GM19238 (cell line): ENCODE measurements around the gene B3GAT2.
A peak's percentile ranks its signal among the peaks of the same experiment; 100 is the strongest.
"Not testable (repeated sequence)": the region's sequence is repeated elsewhere in the genome, so short reads cannot be mapped to it uniquely, and the experiment has no call there.

Source experiments
- DNase-seq: peaks from one replicate; pipeline ENCODE4 v3.0.0; 2011; ENCODE audit warnings: low spot score; ENCODE audit not compliant: insufficient read length

B3GAT2 gene

DNA sequence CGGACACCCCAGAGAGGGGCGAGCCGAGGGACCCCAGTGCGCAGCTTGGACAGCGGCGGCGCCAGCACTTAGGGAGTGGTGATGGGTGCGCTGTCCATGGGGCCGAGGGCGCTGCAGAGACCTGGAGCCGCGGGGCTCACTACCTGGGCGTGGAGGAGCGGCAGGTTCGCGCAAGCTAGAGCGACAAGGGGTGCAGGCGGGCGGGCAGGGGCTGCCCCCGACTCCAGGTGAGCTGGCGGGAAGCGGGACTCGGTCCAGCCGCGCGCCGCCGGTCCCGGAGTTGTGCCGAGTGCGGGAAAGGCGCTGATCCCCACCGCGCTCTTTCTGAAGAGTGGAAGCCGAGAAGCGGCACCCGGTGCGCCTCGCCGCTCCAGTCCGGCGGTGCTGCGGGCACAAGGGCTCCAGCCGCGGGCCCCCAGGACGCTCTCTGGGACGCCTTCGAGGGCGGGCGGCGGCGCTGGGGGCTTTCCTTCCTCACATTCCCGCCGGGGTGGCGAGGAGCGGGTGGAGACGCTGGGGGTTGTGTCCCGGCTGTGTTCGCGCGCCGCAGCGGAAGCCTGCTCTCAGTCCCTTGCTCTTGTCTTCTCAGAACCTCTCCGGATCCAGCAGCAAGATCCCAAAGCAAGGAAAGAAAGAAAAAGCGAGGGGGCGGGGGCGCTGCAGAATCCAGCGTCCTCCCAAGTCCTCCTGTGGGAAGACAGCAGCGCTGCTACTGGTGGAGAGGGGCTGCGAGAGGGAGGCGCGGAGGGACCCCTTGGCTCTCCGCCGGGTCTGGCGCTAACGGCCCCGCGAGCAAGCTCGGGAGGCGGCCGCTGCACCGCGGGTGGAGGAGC, at the start of gene B3GAT2:
B3GAT2 (minus strand) TSS at position 610 of the 833 bp plus-strand sequence. CDS start 631 bp downstream, outside the sequence.
- no peak for DNase-seq

DNA sequence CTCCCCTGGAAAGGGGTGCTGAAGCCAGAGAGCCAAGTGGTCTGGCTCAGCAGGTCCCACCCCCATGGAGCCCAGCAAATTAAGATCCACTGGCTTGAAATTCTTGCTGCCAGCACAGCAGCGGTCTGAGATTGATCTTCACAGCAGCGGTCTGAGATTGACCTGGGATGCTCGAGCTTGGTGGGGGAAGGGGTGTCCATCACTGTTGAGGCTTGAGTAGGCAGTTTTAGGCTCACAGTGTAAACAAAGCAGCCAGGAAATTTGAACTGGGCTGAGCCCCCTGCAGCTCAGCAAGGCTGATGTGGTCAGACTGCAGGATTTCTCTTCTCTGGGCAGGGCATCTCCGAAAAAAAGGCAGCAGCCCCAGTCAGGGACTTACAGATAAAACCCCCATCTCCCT, 41.3 kb upstream of the B3GAT2 start:
- no peak for DNase-seq

- DNase-seq = no peak
These were observed 40.5 kb upstream of the B3GAT2 start for GRCh38 chr6:70997379-70997778.

DNA sequence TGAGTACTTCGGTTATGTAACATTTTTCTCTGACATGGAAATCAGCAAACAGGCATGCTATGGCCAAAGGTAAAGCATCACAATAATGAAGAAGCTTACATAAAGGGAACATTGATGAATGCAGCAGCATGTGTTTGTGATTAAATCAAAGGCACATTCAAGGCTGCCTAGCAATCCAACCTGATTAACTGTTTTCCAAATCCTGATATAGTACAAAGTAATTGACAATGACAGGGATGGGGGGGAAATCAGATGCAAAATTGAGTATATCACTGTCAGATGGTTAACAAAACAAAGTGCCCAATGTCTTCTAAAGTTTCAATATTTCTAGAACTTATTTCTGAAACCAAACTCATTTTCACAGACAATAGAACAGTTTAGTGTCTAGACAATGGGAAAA, 39.2 kb upstream of the B3GAT2 start:
- no peak for DNase-seq

DNA sequence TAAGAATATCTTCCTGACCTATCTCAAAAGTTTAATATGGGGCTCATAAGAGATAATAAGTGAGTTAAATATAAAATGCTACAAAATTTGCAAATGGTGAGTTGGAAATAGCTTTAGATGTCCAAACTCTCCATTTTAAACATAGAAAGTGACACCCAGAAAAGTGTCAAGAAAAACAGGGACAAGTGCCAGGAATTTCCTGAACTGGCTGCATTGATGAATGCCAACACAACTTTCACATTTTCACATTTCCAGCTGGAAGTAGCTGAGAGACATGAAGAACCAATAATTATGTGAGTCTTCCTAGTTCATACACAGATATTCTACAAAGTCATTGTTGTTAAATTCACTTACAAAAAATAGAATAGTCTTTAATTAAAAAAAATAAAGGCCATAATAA, 38.6 kb upstream of the B3GAT2 start:
- DNase-seq = no peak

GRCh38 chr6:70991253-70991652, 34.4 kb upstream of the B3GAT2 start:
- DNase-seq = no peak

DNA sequence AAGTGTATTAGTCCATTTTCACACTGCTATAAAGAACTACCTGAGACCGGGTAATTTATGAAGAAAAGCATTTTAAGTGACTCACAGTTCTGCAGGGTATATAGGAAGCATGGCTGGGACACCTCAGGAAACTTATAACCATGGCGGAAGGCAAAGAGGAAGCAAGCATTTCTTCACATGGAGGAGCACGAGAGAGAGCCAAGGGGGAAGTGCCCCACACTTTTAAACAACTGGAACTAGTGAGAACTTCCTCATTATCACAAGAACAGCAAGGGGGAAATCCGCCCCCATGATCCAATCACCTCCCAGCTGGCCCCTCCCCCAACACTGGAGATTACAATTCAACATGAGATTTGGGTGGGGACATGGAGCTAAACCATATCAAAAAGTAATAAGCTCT, 28.3 kb upstream of the B3GAT2 start:
- no peak for DNase-seq

DNA sequence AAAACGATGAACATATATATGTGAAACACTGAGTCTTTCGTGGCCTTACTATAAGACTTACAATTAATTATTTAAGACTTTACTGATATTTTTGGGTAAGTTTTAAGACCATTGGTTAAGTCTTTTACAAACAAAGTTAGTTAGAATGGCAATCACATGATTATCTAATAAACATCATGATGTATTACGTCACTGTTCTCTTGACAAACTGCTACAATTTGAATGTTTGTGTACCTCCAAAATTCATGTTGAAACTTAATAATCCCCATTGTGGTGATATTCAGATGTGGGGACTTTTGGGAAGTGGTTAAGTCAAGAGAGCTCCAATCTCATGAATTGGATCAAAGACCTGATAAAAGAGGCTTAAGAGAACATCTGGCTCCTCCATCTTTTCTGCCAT, 25.9 kb upstream of the B3GAT2 start:
- no peak for DNase-seq

GRCh38 chr6:70980727-70981126, 23.9 kb upstream of the B3GAT2 start:
- DNase-seq = no peak

- no peak for DNase-seq
These were observed 16.7 kb upstream of the B3GAT2 start for GRCh38 chr6:70973604-70974003.

- no peak for DNase-seq
These were observed 10.2 kb upstream of the B3GAT2 start for GRCh38 chr6:70967049-70967448.

DNA sequence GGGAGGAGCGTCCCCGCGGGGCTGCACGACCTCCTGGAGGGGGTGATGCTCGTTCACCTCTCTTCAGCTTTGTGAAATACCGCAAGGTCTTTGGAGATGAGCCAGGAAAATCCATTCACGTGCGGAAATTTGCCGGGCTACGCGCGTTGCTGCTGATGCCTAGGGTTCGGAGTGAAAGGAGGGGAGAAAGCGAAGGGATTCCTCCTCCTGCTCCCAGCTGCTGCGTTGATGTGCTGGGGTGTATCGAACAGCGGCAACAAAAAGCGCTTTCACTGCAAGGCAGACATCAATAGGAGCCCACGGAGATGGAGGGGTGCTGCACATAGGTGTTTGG, 391 bp upstream of the B3GAT2 start:
- DNase-seq = no peak

DNA sequence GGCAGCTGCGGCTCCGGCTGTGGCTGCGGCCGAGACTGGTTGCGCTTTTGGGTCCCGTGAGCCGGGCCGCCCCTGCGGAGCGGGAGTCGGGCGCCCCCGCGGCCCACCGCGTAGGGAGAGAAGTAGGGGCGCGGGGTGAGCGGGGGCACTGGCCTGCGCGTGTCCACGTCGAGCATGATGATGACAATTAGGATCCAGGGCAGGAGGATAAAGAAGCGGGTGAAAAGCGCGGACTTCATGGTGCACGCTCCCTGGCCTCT, 739 bp downstream of the B3GAT2 start:
- no peak for DNase-seq

GRCh38 chr6:70955441-70956190, 1.2 kb downstream of the B3GAT2 start:
- peak; percentile 62 for DNase-seq

DNA sequence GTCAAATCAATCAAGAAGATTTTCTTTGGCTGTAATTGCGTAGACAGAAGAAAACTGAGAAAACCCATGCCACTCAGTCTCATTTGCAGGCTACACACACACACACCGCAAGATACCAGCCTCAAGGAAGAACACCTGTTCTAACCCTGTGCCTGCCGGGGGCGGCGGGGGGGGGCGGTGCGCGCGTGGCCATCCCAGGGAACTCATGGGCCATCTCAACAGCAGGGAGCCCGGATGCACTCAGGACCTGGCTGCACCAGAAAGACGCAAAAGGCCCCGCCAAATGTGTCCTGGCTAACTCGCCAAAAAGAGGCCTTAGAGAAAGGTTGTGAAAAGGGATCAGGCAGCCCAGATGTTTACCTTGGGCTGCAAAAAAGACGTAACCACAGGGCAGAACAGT, 2.1 kb downstream of the B3GAT2 start:
- DNase-seq = no peak

DNA sequence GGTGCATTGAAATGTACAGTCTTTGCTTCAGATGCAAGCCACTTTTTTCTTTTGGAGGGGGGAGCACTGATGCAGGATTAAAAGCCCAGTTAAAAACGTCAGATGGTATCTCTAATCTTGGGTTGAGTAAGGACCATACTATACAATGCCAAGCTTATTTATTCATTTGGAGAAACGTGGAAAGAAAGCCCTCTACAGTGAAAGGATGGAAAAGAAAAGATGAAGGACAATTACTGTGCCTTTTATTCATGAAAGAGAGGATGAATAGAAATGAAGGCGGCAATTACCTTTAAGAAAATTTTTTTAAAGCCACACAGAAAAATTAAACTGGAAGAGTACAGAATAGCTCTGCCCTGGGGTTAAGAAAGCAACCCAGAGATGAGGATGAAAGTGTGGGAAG, 2.7 kb downstream of the B3GAT2 start:
- no peak for DNase-seq

DNA sequence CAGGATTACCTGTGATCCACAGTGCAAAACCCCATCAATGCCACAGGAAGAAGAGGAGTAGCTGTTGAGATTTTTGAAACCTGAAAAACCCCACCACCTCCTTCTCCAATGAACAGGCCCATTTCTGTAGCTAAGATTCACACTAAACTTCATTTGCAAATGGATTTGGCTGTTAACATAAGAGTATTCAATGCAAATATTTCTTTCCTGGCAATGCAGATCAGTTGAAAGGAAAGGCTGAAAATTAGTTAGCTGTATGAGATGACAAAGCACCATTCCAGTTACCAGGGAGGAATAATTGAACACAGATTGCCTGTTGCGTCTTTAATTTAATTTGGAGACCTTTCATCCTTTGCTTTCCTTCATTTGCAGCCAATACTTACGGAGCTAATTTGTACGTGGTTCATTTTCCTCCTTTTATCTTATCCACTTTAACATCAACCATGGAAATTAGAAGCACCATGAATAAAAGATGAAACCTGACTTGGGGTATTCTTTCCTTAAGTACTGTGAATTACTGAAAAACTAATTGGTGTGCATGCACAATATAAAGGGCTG, 4.2 kb downstream of the B3GAT2 start:
- DNase-seq = no peak

- DNase-seq = not testable (repeated sequence)
These were observed 12.5 kb downstream of the B3GAT2 start for GRCh38 chr6:70944321-70944720.

GRCh38 chr6:70933853-70934252, 23.0 kb downstream of the B3GAT2 start:
- DNase-seq = no peak

DNA sequence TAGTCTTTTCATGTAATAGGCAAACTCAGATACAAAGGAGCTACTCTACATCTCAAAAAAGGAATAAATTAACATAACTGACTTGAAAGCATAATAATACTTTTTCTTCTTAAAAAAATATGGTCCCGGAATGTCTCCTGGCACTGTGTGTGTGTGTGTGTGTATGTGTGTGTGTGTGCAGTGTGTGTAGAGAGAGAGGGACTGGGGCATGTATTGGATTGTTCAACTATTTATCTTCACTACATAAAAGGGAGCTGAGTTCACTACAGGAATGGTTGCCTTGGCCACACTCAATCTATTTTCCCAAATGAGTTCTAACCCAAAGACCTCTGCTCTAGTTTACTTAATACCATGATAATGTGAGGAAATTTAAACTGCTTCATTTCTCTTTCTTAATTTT, 51.1 kb downstream of the B3GAT2 start:
- DNase-seq = no peak

GRCh38 chr6:70903665-70904452, 53.0 kb downstream of the B3GAT2 start:
- DNase-seq = no peak

DNA sequence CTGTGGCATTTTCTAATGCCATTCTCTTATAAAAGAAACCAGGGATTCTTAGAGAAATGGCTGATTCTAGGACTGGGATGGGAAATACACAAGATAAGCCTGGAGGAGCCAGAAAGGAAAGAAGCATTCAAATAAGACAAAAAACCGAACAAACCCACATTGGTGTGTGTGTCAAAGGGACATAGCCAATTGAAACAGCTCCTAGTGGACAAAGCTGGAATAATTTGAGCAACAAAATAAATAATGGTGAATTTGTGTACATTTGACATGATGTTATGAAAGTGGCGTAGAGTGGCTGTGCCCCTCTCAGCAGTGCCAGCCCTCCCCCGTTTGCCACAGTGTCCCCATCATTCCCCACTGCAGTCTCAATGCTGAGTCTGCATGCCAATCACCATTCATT, 55.5 kb downstream of the B3GAT2 start:
- DNase-seq = no peak
